HG02885 (cell line): Measurements from ENCODE around the gene LRRC66.

Experiments used
- ATAC-seq: cut with Tn5 transposase; IDR thresholded peaks from one replicate; pipeline ENCODE4 v1.9.1; 2021; ENCODE audit warnings: mild to moderate bottlenecking; ENCODE audit not compliant: unreplicated experiment, poor library complexity

The LRRC66 gene, protein sequence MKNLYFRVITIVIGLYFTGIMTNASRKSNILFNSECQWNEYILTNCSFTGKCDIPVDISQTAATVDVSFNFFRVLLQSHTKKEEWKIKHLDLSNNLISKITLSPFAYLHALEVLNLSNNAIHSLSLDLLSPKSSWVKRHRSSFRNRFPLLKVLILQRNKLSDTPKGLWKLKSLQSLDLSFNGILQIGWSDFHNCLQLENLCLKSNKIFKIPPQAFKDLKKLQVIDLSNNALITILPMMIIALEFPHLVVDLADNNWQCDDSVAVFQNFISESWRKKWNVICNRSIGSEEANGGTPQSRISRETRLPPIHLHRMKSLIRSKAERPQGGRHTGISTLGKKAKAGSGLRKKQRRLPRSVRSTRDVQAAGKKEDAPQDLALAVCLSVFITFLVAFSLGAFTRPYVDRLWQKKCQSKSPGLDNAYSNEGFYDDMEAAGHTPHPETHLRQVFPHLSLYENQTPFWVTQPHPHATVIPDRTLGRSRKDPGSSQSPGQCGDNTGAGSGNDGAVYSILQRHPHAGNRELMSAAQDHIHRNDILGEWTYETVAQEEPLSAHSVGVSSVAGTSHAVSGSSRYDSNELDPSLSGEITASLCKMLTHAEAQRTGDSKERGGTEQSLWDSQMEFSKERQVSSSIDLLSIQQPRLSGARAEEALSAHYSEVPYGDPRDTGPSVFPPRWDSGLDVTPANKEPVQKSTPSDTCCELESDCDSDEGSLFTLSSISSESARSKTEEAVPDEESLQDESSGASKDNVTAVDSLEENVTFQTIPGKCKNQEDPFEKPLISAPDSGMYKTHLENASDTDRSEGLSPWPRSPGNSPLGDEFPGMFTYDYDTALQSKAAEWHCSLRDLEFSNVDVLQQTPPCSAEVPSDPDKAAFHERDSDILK

GRCh38 chr4:52019936-52020657 lies at the start of gene LRRC66:
LRRC66 (minus strand) TSS chr4:52020363; CDS start chr4:52017613, 2,750 bp downstream.
- ATAC-seq: no peak

DNA sequence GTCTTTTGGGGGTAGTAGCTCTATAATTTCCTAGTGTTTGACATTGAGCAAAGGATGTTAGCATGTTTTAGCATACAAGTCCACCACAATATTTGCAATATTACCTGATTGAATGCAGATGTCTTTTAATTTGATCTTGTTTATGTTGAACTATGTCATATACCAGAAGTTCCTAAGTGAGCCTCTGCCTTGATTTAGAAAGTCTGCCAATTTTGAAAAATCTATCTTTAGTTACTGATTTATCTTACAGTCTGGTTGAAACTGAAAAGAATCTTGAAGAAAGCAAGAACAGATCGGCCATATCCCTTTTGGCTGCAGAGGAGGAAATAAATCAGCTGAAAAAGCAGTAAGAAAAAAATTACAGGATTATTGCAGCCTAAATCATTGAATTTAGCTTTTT lies 49.4 kb upstream of the LRRC66 start:
- no peak for ATAC-seq

GRCh38 chr4:52059372-52059771 lies 39.2 kb upstream of the LRRC66 start:
- no peak for ATAC-seq

DNA sequence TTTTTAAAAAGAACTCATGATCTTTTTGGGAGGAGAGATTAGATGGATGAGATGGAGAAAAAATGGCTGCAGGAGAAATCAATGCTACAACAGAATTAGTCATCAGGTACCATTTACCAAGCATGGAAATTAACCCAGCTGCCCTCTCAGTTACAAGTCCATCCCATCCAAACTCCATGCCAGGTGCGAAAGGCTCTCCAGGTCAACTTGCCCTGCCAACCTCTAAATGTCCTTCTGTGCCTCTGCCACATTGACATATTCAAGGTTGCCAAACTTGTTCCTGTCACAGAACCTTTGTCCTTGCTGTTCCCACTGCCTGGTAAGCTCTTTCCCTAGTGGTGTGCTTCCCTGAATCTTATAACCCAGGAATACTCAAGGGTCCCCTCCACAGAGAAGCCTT lies 38.1 kb upstream of the LRRC66 start:
- no peak for ATAC-seq

DNA sequence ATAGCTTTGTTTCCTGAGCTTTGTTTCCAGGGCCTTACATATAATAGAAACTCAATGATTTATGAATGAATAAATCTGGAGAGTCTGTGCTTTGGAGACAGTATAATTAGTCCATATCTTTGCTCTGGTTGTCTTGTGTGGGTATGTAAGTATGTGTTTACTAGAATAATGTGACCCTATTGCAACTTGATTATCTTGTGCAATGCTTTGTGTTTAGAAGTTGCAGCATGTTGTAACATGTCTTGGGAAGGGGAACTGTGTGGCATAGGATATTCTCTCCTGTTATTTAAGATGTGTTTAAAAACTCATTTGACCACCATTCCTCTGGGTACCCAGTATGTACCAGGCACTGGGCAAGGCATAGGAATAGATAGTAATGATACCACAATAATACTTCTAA lies 37.0 kb upstream of the LRRC66 start:
- no peak for ATAC-seq

- no peak for ATAC-seq
Measured at GRCh38 chr4:52054254-52054653, 34.1 kb upstream of the LRRC66 start.

GRCh38 chr4:52052475-52052780 lies 32.3 kb upstream of the LRRC66 start:
- peak; percentile 59 for ATAC-seq

- peak; percentile 63 for ATAC-seq
Measured at GRCh38 chr4:52051615-52052474, 31.7 kb upstream of the LRRC66 start.

- ATAC-seq: peak; percentile 50
Measured at GRCh38 chr4:52051213-52051614, 31.1 kb upstream of the LRRC66 start, which contains the start of gene SPATA18. SPATA18 (plus strand) TSS chr4:52051304; CDS start chr4:52051705, 401 bp downstream.

- ATAC-seq: no peak
Measured at GRCh38 chr4:52049266-52049665, 29.1 kb upstream of the LRRC66 start.

- ATAC-seq: no peak
Measured at GRCh38 chr4:52045028-52045427, 24.9 kb upstream of the LRRC66 start.

GRCh38 chr4:52038103-52038912 lies 18.1 kb upstream of the LRRC66 start, which contains the start of gene SGCB:
SGCB (minus strand) TSS chr4:52038299; CDS start chr4:52038259, 40 bp downstream.
- ATAC-seq: peak; percentile 92

GRCh38 chr4:52037689-52038102 lies 17.5 kb upstream of the LRRC66 start:
- ATAC-seq: peak; percentile 58

GRCh38 chr4:52036886-52037530 lies 16.8 kb upstream of the LRRC66 start:
- ATAC-seq: no peak

DNA sequence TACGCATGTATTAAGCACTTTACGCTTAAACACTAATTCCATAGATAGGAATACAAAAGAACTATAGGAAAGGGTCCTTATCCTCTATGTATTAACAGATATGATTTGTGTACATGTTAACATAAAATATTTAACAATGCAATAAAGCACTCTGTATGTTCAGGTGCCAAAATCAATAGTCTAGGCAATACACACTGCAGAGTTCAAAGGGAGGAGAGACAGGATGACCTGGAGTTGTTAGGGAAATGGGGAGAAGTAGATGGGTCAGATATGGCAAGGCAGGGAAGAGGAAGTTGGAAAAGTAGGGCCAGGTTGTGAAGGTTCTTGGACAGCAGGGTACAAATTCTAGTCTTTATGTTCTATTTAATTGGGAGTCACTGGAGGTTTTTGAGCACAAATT lies 15.0 kb upstream of the LRRC66 start:
- ATAC-seq: no peak

DNA sequence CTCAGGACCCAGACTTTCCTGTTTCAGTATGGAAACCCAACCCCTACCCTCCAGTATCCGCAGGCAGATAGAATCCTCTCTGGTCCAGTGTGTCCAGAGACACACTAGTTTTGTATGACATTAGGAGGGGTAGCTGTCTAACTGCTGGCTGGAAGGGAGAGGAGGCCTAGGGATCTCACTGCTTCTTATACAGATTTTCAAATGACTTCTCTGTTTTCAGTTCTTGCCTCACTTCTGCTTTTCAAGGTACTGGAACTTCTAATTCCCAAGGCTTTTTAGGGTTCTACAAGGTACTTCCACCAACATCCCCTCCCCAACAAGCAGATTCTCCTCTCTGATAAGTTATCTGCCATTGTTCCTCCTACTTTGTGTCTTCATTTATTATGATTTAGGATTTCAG lies 11.8 kb upstream of the LRRC66 start:
- ATAC-seq: no peak

DNA sequence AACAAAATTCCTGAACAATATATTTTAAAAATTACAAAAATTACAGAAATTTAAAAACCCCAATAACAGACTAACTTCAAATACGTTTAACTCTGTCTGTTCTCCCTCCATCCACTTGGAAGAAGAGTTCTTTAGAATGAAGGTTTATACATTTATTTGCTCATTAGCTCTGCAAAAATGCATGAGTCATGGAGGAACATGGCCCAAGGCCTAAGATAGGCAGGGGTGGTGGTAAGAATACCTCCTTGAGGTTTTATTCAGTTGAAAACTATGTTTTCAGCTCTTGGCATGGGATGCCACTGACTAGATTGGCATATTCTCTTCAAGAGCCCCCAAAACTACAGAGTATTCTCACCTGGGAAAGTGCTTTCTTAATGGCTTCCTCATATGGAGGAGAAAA lies 8.8 kb upstream of the LRRC66 start:
- ATAC-seq: no peak

- no peak for ATAC-seq
Measured at GRCh38 chr4:52017814-52018213, 2.3 kb downstream of the LRRC66 start.
